ENCODE results near the gene LHFPL3.

GRCh38 chr7:104850374-104850773 lies 522.0 kb downstream of the LHFPL3 start:
- TF ChIP-seq EZH2 (IDR thresholded peaks at IDR 0.05; ENCODE audit: borderline replicate concordance, low read depth, low read length, severe bottlenecking): no peak
- no peak for TF ChIP-seq CTCF (IDR thresholded peaks at IDR 0.05; ENCODE audit: extremely low read depth in 1 of 2, insufficient read depth in 1 of 2, low read depth in 1 of 2, low read length in 2 of 2)
- no peak for TF ChIP-seq POLR2AphosphoS5 (IDR thresholded peaks at IDR 0.05; ENCODE audit: insufficient read depth, low read depth, low read length)
- no peak for TF ChIP-seq MYC (IDR thresholded peaks at IDR 0.05; ENCODE audit: low read depth, low read length)

All from endothelial cell of umbilical vein (primary cell).